Astrocyte (in vitro differentiated cells and primary cell): ENCODE measurements around the gene MYOZ1.
"Not testable (repeated sequence)": the region's sequence is repeated elsewhere in the genome, so short reads cannot be mapped to it uniquely, and the experiment has no call there.

ENCODE experiments used
- EZH2 ChIP-seq: IDR thresholded peaks from 2 replicates; pipeline ENCODE4 v1.6.1; 2012; ENCODE audit warnings: mild to moderate bottlenecking, low read length, inconsistent platforms; ENCODE audit not compliant: insufficient read depth
- TF ChIP-seq, protein P1 (sequence below): IDR thresholded peaks from 2 replicates; pipeline ENCODE4 v1.5.1; 2011; ENCODE audit warnings: low read depth, mild to moderate bottlenecking, inconsistent platforms, low read length, moderate library complexity; ENCODE audit not compliant: insufficient read depth

- TF ChIP-seq, protein P1, sequence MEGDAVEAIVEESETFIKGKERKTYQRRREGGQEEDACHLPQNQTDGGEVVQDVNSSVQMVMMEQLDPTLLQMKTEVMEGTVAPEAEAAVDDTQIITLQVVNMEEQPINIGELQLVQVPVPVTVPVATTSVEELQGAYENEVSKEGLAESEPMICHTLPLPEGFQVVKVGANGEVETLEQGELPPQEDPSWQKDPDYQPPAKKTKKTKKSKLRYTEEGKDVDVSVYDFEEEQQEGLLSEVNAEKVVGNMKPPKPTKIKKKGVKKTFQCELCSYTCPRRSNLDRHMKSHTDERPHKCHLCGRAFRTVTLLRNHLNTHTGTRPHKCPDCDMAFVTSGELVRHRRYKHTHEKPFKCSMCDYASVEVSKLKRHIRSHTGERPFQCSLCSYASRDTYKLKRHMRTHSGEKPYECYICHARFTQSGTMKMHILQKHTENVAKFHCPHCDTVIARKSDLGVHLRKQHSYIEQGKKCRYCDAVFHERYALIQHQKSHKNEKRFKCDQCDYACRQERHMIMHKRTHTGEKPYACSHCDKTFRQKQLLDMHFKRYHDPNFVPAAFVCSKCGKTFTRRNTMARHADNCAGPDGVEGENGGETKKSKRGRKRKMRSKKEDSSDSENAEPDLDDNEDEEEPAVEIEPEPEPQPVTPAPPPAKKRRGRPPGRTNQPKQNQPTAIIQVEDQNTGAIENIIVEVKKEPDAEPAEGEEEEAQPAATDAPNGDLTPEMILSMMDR = not testable (repeated sequence)
- TF ChIP-seq EZH2 = not testable (repeated sequence)
Observed at GRCh38 chr10:73620974-73621373, 20.3 kb downstream of the MYOZ1 start.
